AG09319 (cell line): ENCODE results near the gene HPCAL1.

Experiments
- DNase-seq: peaks from one replicate; pipeline ENCODE4 v3.0.0-alpha.2; 2010; ENCODE audit warnings: low read depth; ENCODE audit errors: extremely low read depth
- TF ChIP-seq, protein P1 (sequence below): IDR thresholded peaks from 2 replicates; pipeline ENCODE4 v1.5.1; 2011; ENCODE audit warnings: low read depth, mild to moderate bottlenecking, inconsistent platforms, low read length, moderate library complexity

Gene HPCAL1

GRCh38 chr2:10447300-10447894 lies 144.7 kb downstream of the HPCAL1 start:
- no peak for DNase-seq

DNA sequence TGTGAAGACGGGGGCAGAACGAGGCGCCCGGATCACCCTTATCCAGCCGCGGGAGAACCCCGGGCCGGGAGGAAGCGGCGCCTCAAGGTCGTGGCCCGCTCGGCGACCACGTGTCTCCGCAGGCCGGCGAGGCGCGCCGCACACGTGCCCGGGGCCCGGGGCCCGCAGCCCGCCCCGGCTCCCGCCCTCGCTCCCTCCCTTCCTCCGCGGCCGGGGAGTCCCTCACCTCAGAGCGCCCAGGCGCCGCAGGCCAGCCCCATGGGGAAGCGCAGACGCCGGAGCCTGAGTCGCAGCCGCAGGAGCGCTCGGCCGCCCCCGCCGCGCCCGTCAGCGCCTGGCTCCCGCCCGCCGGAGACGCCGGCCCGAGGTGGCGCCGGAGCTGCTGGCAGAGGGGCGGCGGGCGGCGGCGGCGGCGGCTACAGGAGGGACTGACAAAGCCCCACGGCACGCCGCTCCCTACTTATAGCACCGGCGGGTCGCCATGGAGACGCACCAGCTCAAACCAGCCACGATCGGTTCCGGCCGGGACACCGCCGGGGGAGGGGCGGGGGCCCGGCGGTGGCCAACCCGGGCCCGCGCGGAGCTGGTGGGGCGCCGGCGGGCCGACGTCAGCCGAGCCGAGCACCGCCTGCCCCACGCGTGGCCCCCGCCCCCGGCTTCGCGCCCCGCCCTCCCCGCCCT lies 145.3 kb downstream of the HPCAL1 start, which contains the start of gene ODC1:
ODC1 (minus strand) TSS at position 433 of the 681 bp plus-strand sequence. CDS start 3,295 bp downstream, outside the sequence.
- TF ChIP-seq, protein P1, sequence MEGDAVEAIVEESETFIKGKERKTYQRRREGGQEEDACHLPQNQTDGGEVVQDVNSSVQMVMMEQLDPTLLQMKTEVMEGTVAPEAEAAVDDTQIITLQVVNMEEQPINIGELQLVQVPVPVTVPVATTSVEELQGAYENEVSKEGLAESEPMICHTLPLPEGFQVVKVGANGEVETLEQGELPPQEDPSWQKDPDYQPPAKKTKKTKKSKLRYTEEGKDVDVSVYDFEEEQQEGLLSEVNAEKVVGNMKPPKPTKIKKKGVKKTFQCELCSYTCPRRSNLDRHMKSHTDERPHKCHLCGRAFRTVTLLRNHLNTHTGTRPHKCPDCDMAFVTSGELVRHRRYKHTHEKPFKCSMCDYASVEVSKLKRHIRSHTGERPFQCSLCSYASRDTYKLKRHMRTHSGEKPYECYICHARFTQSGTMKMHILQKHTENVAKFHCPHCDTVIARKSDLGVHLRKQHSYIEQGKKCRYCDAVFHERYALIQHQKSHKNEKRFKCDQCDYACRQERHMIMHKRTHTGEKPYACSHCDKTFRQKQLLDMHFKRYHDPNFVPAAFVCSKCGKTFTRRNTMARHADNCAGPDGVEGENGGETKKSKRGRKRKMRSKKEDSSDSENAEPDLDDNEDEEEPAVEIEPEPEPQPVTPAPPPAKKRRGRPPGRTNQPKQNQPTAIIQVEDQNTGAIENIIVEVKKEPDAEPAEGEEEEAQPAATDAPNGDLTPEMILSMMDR = no peak
- DNase-seq = peak; percentile 86

More at GRCh38 chr2:10447300-10447894, 144.7 kb downstream of the HPCAL1 start:
- TF ChIP-seq, protein P1 = no peak

DNA sequence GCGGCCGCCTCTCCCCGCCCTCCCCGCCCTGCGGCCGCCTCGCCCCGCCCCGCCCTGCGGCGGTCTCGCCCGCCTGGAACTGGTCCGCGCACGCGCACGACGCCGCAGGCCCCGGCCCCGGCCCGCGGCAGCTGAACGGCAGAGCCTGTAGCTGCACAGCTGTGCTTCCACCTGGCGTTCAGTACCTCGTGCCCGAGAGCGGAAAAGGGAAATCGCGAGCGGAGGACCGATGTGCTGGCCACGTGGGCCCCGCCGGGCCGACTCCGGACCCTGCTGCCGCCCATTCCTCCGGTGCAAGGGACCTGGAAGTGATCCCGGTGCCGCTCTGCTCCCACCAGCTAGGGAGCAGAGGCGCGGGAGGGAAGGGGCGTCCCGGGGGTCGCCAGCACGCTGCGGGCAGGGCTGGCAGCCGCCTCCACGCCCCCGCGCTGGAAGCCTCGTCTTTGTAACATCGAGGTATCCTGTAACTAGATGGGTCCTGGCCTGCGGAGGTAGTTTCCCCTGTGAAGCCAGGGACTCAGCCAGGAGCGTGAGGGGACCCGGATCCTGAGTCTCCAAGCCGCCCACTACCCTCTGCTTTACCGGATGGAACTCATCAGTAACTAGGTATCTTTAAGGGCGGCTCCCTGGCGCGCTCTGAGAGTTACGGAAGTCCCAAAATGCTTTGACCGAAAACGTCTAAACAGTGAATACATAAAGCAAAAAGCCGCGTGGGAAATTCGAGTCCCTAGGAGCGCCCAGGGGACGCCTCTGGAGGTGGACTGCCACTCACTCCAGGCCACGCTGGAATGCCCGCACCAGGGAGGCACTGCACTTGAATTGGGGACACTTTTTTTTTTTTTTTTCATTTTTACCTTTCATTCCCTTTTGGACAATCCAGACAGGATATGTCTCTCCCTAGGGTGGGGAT lies 146.1 kb downstream of the HPCAL1 start:
- no peak for DNase-seq
- TF ChIP-seq, protein P1 = no peak

DNA sequence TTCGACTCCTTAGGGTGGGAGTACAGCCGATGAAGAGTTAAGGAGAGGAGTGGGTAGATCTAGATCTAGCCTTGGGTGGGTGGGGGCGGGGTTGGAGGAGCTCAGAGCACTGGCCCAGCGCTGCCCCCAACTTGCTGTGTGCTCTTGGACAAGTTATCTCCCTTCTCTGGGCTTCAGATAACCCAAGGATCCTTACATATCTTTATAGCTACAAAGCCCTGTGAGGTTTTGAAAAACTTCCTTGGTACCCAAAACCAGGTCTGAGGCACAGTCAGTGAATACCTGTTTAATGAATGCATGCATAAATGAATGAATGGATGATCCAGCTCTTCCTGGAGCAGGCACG lies 146.8 kb downstream of the HPCAL1 start:
- TF ChIP-seq, protein P1 = no peak
- DNase-seq = no peak

DNA sequence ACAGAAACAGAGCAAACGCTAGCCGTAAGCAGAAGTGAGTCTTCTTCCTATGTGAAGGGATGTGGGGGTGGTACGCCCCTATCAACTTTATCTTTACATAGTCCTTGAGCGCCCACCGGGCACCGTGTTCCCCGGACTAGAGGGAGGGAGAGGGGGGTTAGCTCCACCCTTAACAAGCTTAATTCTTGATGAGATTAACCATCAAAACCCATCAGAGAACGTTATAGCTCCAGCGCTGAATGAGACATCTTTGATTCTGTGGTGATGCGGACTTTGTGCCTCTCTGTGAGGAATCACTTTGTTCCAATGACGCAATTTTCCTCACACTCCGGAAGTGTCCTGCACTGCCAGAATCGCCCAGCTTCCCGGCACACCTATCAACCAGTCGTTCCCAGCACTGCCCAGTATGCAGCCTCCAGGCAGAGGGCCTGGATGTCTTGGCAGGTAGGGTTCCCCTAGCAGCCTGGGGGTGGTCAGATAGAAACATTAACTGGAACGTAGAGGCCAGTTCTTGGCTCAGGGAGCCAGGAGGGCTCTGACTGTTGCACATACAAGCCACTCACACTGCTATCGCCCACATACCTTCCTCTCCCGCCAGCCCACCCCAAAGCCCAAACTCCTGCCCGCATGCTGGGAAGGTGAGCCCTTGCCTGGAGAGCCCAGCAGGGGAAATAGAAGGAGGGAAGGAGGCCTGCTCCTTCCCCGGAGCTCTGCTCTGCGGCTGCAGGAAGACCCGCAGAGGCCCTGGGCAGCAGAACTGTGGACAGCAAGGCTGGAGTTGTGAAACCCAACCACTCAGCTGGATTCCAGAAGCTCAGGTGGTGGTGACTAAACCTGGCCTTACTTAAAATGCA lies 147.4 kb downstream of the HPCAL1 start:
- no peak for DNase-seq

GRCh38 chr2:10451819-10452218 lies 149.1 kb downstream of the HPCAL1 start:
- TF ChIP-seq, protein P1 = no peak

More for the DNA sequence above, 147.4 kb downstream of the HPCAL1 start:
- TF ChIP-seq, protein P1 = no peak

More at GRCh38 chr2:10451819-10452218, 149.1 kb downstream of the HPCAL1 start:
- DNase-seq = no peak
